Measurements from ENCODE around the gene ZNF473. TPM values are rescaled to one million over a fixed set of nuclear protein-coding genes. Genes with fewer than 3 reads are reported as not detected.

ZNF473 gene
- total RNA-seq, 1 donor from 2014 or later: 12.4 TPM

GRCh38 chr19:49981603-49982593, 43.9 kb upstream of the ZNF473 start:
- Mint-ChIP-seq H3K9me3 (no peaks in the 10 kb centered on the region), H3K4me1 (no peaks in the 10 kb centered on the region), H3K27ac (no peak overlapping the region), H3K27me3 (ENCODE audit: low read depth) (no peaks in the 10 kb centered on the region), H3K36me3 (peaks cover 14% of the 10 kb centered on the region), H3K4me3 (no peak overlapping the region)
- TF ChIP-seq CTCF (IDR thresholded peaks at IDR 0.05; ENCODE audit: unreplicated experiment): no peak
- DNase-seq (ENCODE audit: low spot score in 2 of 2, unreplicated experiment in 2 of 2): no peak

- no peak overlapping the region for H3K4me3 Mint-ChIP-seq
- no peaks in the 10 kb centered on the region for H3K27me3 Mint-ChIP-seq (ENCODE audit: low read depth)
- TF ChIP-seq CTCF (IDR thresholded peaks at IDR 0.05; ENCODE audit: unreplicated experiment): peak; percentile 82
- peak; percentile 53 to 80 for DNase-seq (ENCODE audit: low spot score in 2 of 2, unreplicated experiment in 2 of 2)
- peaks cover 22% of the 10 kb centered on the region for H3K36me3 Mint-ChIP-seq
- H3K9me3 Mint-ChIP-seq: no peaks in the 10 kb centered on the region
- no peaks in the 10 kb centered on the region for H3K4me1 Mint-ChIP-seq
- H3K27ac Mint-ChIP-seq: no peak overlapping the region
Measured at GRCh38 chr19:49983645-49984229, 42.1 kb upstream of the ZNF473 start.

- Mint-ChIP-seq H3K4me3 (no peak overlapping the region), H3K9me3 (no peaks in the 10 kb centered on the region), H3K27ac (no peak overlapping the region), H3K27me3 (ENCODE audit: low read depth) (no peaks in the 10 kb centered on the region), H3K4me1 (no peaks in the 10 kb centered on the region), H3K36me3 (peaks cover 23% of the 10 kb centered on the region)
- DNase-seq (ENCODE audit: low spot score in 2 of 2, unreplicated experiment in 2 of 2): no peak
- TF ChIP-seq CTCF (IDR thresholded peaks at IDR 0.05; ENCODE audit: unreplicated experiment): no peak
Measured at GRCh38 chr19:49984491-49984890, 41.3 kb upstream of the ZNF473 start.

DNA sequence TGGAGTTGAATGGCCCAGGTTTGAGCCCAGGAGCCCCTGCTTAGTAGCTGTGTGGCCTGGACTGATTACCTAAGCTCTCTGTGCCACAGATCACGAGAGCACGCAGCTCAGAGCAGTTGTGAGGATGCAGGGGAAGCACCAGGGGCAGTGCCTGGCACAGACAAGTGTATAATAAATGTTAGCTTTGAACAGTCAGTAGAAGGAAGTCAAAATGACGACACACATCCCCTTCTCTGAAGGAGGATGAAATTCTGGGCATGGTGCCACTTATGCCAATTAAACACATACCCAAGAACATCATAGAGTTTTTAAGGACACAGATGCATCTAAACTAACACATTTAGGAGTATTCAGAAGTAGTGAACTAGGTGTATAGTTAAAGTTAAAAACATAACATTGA, 39.9 kb upstream of the ZNF473 start:
- H3K36me3 Mint-ChIP-seq: peaks cover 23% of the 10 kb centered on the region
- H3K27ac Mint-ChIP-seq: no peak overlapping the region
- H3K27me3 Mint-ChIP-seq (ENCODE audit: low read depth): no peaks in the 10 kb centered on the region
- TF ChIP-seq CTCF (IDR thresholded peaks at IDR 0.05; ENCODE audit: unreplicated experiment): no peak
- H3K4me1 Mint-ChIP-seq: no peaks in the 10 kb centered on the region
- no peaks in the 10 kb centered on the region for H3K9me3 Mint-ChIP-seq
- no peak for DNase-seq (ENCODE audit: low spot score in 2 of 2, unreplicated experiment in 2 of 2)
- no peak overlapping the region for H3K4me3 Mint-ChIP-seq

DNA sequence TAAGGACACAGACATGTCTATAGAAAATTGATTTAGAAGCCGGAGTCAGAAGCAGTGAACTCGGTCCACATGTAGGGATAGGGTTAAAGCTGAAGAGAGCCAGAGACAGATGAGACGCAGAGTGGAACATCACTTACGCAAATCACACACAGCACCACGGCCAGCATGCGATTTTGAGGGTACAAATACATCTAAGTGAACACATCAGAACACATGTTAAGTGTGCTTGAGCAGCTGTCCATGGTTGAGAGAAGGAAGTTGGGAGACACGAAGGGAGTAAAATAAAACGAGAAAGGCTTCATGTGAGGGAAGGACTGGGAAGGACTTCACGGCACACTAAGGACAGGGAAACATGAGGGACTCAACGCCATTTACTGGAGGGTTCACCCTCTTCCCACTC, 39.5 kb upstream of the ZNF473 start:
- no peak overlapping the region for H3K4me3 Mint-ChIP-seq
- H3K9me3 Mint-ChIP-seq: no peaks in the 10 kb centered on the region
- DNase-seq (ENCODE audit: low spot score in 2 of 2, unreplicated experiment in 2 of 2): no peak
- H3K36me3 Mint-ChIP-seq: peaks cover 28% of the 10 kb centered on the region
- no peaks in the 10 kb centered on the region for H3K27me3 Mint-ChIP-seq (ENCODE audit: low read depth)
- H3K4me1 Mint-ChIP-seq: no peaks in the 10 kb centered on the region
- no peak overlapping the region for H3K27ac Mint-ChIP-seq
- no peak for TF ChIP-seq CTCF (IDR thresholded peaks at IDR 0.05; ENCODE audit: unreplicated experiment)
